ENCODE results near the gene TLE6.
A peak's percentile ranks its signal among the peaks of the same experiment; 100 is the strongest.
"Not testable (repeated sequence)": the region's sequence is repeated elsewhere in the genome, so short reads cannot be mapped to it uniquely, and the experiment has no call there.

The TLE6 gene

GRCh38 chr19:3029065-3029923, 51.9 kb downstream of the TLE6 start, which contains the start of gene TLE2:
TLE2 (minus strand) TSS chr19:3029280; CDS start chr19:3028904, 376 bp downstream.
- no peak for DNase-seq (ENCODE audit: low spot score)

- DNase-seq (ENCODE audit: low spot score) = no peak
Observed at GRCh38 chr19:3031607-3031867, 54.2 kb downstream of the TLE6 start.

GRCh38 chr19:3033595-3034405, 56.4 kb downstream of the TLE6 start:
- DNase-seq (ENCODE audit: low spot score) = no peak

- no peak for DNase-seq (ENCODE audit: low spot score)
Observed at GRCh38 chr19:3034406-3034655, 57.0 kb downstream of the TLE6 start.

GRCh38 chr19:3034656-3035541, 57.5 kb downstream of the TLE6 start:
- peak; percentile 54 for DNase-seq (ENCODE audit: low spot score)

- peak; percentile 99 for DNase-seq (ENCODE audit: low spot score)
Observed at GRCh38 chr19:3035542-3036118, 58.3 kb downstream of the TLE6 start.

- DNase-seq (ENCODE audit: low spot score) = peak; percentile 88
Observed at GRCh38 chr19:3036119-3036976, 59.0 kb downstream of the TLE6 start.

GRCh38 chr19:3036977-3037544, 59.7 kb downstream of the TLE6 start:
- DNase-seq (ENCODE audit: low spot score) = not testable (repeated sequence)

GRCh38 chr19:3038214-3038613, 60.9 kb downstream of the TLE6 start:
- no peak for DNase-seq (ENCODE audit: low spot score)

GRCh38 chr19:3039125-3039524, 61.8 kb downstream of the TLE6 start:
- no peak for DNase-seq (ENCODE audit: low spot score)

GRCh38 chr19:3039641-3040077, 62.3 kb downstream of the TLE6 start:
- DNase-seq (ENCODE audit: low spot score) = no peak

- DNase-seq (ENCODE audit: low spot score) = no peak
Observed at GRCh38 chr19:3041327-3041726, 64.0 kb downstream of the TLE6 start.

GRCh38 chr19:3041761-3042620, 64.6 kb downstream of the TLE6 start:
- DNase-seq (ENCODE audit: low spot score) = no peak

GRCh38 chr19:3042621-3043267, 65.4 kb downstream of the TLE6 start:
- no peak for DNase-seq (ENCODE audit: low spot score)

All from activated CD4-positive, alpha-beta T cell treated with anti-CD3 and anti-CD28 coated beads, Interleukin-2, Interleukin-4, amounts not matched to agents 100 ng/mL and 50 ng/mL, durations not matched to agents 16 hours and 8 hours (primary cell).